Left colon (tissue), 2 donors: Measurements from ENCODE around the gene DYNC1H1. TPM values are rescaled to one million over a fixed set of nuclear protein-coding genes. Genes with fewer than 3 reads are reported as not detected.
"Not testable (repeated sequence)": the region's sequence is repeated elsewhere in the genome, so short reads cannot be mapped to it uniquely, and the experiment has no call there.

ENCODE experiments used
- ATAC-seq: fragments of 200-7000 bp; cut with Tn5 transposase; one replicate; pipeline ENCODE4 v1.9.1; 2020; ENCODE audit warnings: mild to moderate bottlenecking, moderate library complexity
- DNase-seq, 2 donors: peaks; one replicate each; pipeline ENCODE4 v3.0.0-alpha.2; 2020
- intact Hi-C, 2 donors: fragments of 100-400 bp; cut with DNase I in 1 of 2; cut with micrococcal nuclease in 1 of 2; formaldehyde crosslinking; loops; one replicate each; pipeline versions ENCODE4 v1.11.2 to v1.14.0; 2022; cut with DNase I, micrococcal nuclease
- total RNA-seq, 2 donors: library from RNA; stranded (reverse); fragmentation: NEBNext Ultra II Directional; extraction: Animal tissue kit (Norgen Biotek cat#: 25700); gene quantifications; one replicate each; pipeline ENCODE4 v1.2.1, GENCODE V29; 2021
- donor health status: DM: no; HTN: no; CAD: no.
- donor health status: DM: yes; HTN: yes; CAD: no.

Gene DYNC1H1
- total RNA-seq, 2 donors from 2014 or later, result 370 to 424 TPM

DNA sequence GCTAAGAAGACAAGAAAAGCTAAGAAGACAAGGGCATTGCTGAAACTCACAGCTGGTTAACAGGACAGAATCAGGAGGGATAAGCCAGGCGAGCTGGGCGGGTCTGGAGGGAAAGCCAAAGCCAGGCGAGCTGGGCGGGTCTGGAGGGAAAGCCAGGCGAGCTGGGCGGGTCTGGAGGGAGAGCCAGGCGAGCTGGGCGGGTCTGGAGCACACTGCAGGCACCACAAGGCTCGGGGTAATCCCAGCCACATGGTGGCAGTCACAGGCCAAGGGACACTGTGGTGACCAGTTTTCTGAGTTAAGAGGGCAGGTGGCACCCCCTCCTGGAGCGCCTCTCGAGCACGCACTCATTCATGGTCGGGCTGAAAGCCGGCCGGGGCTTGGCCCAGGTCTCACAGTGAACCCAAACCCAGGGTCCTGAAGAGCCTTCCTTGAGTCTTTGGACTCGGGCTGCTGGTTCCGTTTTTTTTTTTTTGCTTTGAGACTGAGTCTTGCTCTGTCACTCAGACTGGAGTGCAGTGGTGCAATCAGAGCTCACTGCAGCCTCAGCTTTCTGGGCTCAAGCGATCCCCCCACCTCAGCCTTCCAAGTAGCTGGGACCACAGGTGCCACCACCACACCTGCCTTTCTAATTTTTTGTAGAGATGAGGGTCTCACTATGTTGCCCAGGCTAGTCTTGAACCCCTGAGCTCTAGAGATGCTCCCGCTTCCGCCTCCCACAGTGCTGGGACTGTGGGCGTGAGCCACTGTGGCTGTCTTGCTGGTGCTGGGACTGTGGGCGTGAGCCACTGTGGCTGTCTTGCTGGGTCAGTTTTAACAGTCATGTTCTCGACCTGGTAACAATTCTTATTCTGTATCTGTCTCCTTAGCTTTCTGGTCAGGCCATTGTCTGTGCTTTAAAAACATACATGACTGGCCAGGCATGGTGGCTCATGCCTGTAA is 82.2 kb downstream of the DYNC1H1 start:
- ATAC-seq (peak; percentile 98), DNase-seq (peak; percentile 89 to 90)
- intact Hi-C loops, result no loop called here

DNA sequence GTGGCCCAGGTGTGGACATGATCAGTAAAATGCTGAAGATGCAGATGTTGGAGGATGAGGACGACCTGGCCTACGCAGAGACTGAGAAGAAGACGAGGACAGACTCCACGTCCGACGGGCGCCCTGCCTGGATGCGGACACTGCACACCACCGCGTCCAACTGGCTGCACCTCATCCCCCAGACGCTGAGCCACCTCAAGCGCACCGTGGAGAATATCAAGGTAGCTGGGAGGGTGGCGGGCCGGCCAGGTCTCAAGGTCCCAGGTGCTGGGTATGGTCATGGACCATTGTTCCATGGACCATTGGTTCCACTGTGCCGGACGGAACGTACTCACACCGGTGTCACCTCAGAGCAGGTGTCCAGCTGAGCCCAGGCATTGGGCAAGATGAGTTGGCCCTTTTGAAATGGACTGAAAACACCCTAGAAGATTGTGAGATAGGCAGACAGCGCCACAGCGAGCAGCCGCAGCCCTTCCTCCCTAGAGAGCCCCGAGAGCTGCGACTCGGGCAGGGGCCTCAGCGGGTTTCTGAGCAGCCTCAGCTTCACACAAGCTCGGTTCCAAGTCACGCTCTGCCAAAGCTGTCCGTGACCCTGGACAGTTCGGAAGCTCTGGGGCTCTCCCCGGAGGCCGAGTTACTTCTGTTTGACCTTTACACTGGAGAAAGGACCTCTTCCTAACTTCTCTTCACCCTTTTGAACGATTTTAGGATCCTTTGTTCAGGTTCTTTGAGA is 83.6 kb downstream of the DYNC1H1 start:
- intact Hi-C loops, result no loop called here
- ATAC-seq (no peak), DNase-seq (no peak)

- intact Hi-C loops, result no loop called here
- DNase-seq (no peak), ATAC-seq (no peak)
Observed at GRCh38 chr14:102049258-102050025, 85.1 kb downstream of the DYNC1H1 start.

GRCh38 chr14:102050026-102050405 is 85.6 kb downstream of the DYNC1H1 start:
- DNase-seq (no peak), ATAC-seq (no peak)
- intact Hi-C loops, result no loop called here

- DNase-seq (no peak), ATAC-seq (no peak)
- intact Hi-C loops, result no loop called here
Observed at GRCh38 chr14:102050625-102051024, 86.3 kb downstream of the DYNC1H1 start.

- ATAC-seq (no peak), DNase-seq (no peak)
- intact Hi-C loops, result no loop called here
Observed at GRCh38 chr14:102052522-102052921, 88.1 kb downstream of the DYNC1H1 start.

DNA sequence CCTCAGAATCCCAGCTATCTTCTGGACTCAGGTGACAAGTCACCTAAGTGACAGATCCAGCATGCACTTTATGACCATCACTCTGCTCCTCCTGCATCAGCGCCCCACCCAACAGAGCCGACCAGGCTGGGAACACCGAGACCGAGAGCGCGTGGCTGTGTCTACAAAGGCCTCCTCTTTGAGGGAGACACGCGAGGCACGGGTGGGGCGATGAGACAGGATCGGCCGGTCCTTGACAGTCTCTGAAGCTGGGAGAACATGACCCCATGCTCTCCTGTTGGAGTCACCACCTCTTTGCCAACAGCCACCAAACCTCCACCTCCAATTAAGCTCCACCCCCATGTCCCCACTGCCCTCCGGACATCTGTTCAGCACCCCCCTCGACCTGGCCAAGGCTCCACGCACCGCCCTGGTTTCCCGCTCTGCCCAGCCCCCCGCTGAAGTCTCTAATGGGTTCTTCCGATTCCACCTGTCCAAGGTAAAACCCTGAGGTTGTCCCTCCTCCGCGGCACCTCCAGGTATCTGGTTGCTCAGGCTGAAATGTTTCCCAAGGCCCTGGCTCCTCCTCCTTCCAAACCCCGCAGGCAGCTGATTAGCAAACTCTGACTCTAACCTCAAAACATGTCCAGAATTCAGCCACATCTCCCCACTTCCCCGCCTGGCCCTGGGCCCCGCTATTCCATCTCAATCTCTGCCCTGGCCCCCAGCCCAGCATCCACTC is 91.0 kb downstream of the DYNC1H1 start:
- intact Hi-C loops, result no loop called here
- DNase-seq, result no peak
- ATAC-seq, result peak; percentile 42

GRCh38 chr14:102056694-102057442 is 92.5 kb downstream of the DYNC1H1 start:
- intact Hi-C loops, result no loop called here
- ATAC-seq (no peak), DNase-seq (no peak)

- no peak for ATAC-seq
- no peak for DNase-seq
- intact Hi-C loops, result no loop called here
Observed at GRCh38 chr14:102057480-102058114, 93.2 kb downstream of the DYNC1H1 start.

GRCh38 chr14:102058146-102058545 is 93.8 kb downstream of the DYNC1H1 start:
- ATAC-seq (no peak), DNase-seq (no peak)

DNA sequence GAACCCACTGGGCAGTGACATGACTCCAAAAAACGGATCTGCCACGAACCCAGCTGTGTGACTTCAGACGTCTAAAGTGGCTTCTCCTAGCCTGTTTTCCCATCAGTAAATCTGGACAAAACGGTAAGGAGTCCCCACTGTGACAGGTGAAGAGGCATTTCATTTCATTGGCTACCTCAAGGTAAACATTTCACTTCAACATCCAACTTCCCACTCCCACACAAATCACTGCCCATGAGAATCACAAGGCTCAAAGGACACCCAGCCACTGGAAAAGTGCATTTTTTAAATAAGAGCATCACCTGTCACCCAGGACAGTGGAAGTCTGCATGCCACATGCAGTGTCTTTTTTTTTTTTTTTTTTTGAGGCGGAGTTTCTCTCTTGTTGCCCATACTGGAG is 94.6 kb downstream of the DYNC1H1 start:
- ATAC-seq (no peak), DNase-seq (no peak)
- intact Hi-C loops, result no loop called here

More at GRCh38 chr14:102058146-102058545, 93.8 kb downstream of the DYNC1H1 start:
- intact Hi-C loops, result no loop called here

DNA sequence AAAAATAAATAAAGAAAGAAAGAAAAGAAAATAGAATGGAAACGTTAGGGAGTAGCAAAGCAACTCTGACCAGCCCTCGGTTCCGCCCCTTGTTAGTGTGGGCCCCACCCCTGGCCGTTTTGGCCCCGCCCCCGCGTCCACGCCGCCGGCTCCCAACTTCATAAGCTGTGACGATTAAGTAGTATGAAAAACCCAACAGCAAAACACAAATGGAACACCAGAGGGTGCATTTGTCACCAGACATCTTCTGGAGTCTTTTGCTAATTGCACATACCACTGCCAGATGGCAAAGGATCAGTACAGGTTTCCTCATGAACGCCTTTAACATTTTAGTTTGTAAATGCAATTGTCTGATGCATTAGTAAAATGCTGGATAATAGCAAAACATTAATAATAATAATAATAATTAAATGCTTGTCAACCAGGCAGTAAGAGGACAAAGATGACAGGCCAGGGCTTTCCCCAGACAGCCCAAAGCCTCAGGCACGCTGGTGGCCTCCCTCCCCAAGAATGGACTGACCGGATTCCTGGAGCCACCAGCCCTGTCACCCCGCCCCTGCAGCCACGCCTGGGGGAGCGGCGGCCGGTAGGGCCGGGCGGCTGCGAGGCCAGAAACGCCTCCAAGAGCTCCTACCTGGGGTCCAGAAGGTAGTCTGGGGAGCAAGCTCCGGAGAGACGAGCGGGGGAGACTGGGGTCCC is 98.9 kb downstream of the DYNC1H1 start:
- intact Hi-C loops, result no loop called here
- ATAC-seq, result peak; percentile 95
- peak; percentile 83 to 91 for DNase-seq

- no peak for ATAC-seq
Observed at GRCh38 chr14:102063808-102064429, 99.5 kb downstream of the DYNC1H1 start.

GRCh38 chr14:102064590-102064989 is 100.2 kb downstream of the DYNC1H1 start:
- intact Hi-C loops, DNase-seq, ATAC-seq: not testable (repeated sequence)

More at GRCh38 chr14:102063808-102064429, 99.5 kb downstream of the DYNC1H1 start:
- intact Hi-C loops, result no loop called here
- no peak for DNase-seq

GRCh38 chr14:102066041-102066451 is 101.7 kb downstream of the DYNC1H1 start:
- no peak for ATAC-seq
- intact Hi-C loops, result no loop called here
- DNase-seq, result no peak

- DNase-seq (no peak), ATAC-seq (no peak)
- intact Hi-C loops, result no loop called here
Observed at GRCh38 chr14:102071283-102071998, 107.1 kb downstream of the DYNC1H1 start.
